GM19452 (cell line): ENCODE results near the gene CAD.

Experiments used
- ATAC-seq: cut with Tn5 transposase; IDR thresholded peaks from one replicate; pipeline ENCODE4 v1.9.1; 2021; ENCODE audit not compliant: unreplicated experiment

CAD gene

GRCh38 chr2:27222407-27222806 is 5.2 kb downstream of the CAD start:
- ATAC-seq = no peak

GRCh38 chr2:27223416-27223815 is 6.2 kb downstream of the CAD start:
- no peak for ATAC-seq

DNA sequence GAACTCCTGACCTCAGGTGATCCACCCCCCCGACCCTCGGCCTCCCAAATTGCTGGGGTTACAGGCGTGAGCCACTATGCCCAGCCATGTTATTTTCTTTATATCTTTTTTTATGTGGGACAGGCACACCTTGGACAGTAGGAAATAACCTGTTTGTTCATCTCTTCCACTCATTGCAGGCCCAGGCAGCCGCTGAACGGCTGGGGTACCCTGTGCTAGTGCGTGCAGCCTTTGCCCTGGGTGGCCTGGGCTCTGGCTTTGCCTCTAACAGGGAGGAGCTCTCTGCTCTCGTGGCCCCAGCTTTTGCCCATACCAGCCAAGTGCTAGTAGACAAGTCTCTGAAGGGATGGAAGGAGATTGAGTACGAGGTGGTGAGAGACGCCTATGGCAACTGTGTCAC is 8.4 kb downstream of the CAD start:
- ATAC-seq = no peak

DNA sequence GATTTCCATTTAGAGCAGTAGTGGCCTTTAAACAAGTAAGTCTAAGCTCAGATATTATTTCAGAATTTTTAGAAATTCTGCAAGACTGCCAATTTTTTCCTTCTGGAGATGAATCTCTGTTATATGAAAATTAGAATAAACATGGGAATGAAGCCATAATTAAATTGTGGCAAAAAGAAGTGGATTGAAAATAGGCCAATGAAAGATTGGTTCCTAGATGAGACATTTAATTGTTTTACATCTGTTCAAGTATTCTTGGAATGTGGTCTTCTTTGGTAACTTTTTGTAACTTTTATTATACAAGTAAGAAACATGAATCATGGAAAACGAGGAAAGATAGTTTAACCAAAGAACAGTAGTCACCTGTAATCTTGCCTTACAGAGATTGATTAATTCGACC is 10.3 kb downstream of the CAD start:
- no peak for ATAC-seq

GRCh38 chr2:27231921-27232320 is 14.8 kb downstream of the CAD start:
- ATAC-seq = no peak

DNA sequence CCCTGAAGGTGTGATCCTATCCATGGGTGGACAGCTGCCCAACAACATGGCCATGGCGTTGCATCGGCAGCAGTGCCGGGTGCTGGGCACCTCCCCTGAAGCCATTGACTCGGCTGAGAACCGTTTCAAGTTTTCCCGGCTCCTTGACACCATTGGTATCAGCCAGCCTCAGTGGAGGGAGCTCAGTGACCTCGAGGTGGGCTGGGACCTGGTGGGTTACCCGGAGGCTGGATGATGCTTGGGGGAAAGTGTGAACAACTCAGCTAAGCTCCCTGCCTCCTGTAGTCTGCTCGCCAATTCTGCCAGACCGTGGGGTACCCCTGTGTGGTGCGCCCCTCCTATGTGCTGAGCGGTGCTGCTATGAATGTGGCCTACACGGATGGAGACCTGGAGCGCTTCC is 16.2 kb downstream of the CAD start:
- no peak for ATAC-seq

DNA sequence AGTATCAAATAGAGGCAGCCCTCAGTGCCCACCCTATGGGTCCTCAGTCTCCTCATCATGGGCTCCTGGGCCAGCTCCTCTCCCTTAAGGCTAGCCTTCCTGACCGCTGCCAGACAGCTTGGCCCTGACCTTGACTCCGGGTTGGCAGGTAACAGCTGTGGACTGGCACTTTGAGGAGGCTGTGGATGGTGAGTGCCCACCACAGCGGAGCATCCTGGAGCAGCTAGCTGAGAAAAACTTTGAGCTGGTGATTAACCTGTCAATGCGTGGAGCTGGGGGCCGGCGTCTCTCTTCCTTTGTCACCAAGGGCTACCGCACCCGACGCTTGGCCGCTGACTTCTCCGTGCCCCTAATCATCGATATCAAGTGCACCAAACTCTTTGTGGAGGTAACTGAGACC is 19.0 kb downstream of the CAD start:
- ATAC-seq = no peak

DNA sequence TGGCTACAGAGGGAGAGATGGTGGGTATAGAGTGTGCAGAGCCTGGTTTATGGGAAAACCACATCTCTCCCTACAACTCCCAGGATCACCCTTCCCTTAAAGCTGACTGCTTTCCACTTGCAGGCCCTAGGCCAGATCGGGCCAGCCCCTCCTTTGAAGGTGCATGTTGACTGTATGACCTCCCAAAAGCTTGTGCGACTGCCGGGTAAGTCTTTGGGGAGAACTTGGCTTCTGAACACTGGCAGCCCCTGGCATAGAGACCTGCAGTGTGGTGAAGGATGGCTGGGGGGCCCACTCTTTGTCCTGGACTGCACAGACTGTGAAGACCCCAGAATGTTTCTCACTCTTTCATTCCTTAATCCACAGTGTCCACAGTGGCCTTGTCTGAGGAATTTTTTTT is 19.5 kb downstream of the CAD start:
- ATAC-seq = no peak

DNA sequence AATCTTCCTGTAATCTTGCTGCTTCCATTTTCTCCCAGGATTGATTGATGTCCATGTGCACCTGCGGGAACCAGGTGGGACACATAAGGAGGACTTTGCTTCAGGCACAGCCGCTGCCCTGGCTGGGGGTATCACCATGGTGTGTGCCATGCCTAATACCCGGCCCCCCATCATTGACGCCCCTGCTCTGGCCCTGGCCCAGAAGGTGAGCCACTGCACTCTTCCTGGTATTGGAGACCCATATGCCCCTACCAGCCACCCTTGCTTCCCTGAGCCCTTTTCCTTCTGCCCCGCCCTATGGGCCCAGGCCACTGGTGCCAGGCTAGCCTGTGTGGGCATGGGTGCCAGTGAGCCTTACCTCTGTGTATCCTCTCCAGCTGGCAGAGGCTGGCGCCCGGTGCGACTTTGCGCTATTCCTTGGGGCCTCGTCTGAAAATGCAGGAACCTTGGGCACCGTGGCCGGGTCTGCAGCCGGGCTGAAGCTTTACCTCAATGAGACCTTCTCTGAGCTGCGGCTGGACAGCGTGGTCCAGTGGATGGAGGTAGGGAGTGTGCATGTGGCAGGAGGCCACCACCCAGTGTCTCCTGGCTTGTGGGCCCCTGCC is 20.3 kb downstream of the CAD start:
- no peak for ATAC-seq

DNA sequence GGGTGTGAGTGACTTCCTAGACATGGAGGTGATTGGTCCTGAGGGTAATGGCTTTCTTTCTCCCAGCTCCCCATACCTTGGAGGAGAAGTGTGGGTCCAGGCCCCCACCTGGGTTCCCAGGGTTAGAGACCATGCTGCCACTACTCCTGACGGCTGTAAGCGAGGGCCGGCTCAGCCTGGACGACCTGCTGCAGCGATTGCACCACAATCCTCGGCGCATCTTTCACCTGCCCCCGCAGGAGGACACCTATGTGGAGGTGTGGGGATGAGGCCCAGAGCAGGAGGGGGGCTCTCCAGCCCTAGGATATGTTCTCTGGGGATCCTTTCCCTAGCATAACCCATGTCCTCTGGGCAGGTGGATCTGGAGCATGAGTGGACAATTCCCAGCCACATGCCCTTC is 21.8 kb downstream of the CAD start:
- no peak for ATAC-seq

- ATAC-seq = no peak
Observed at GRCh38 chr2:27240406-27240805, 23.2 kb downstream of the CAD start.

DNA sequence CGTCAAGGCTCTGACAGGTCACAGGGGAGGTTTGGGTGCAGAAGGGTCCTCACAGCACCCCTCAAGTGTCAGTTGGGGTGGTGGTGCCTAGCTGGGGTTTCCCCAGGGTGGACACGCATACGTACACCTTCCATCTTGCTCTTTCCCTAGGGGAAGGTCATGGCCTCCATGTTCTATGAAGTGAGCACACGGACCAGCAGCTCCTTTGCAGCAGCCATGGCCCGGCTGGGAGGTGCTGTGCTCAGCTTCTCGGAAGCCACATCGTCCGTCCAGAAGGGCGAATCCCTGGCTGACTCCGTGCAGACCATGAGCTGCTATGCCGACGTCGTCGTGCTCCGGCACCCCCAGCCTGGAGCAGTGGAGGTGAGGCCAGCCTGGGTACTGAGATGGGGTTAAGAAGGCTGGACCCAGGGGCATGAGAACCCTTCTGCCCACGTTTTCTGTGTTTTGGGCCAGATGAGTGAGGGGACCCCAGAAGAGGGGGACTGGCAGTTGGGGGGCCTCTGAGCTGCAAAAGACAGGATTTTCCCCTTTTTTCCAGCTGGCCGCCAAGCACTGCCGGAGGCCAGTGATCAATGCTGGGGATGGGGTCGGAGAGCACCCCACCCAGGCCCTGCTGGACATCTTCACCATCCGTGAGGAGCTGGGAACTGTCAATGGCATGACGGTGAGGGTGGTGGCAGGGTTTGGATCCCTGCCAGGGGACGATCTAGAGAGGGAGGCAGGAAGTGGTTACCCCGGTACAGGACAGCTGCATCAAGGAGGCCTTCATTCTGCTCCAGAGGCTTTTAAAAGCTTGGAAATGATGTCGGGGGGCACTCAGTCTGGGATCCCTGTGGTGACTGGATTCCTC is 24.8 kb downstream of the CAD start:
- ATAC-seq = no peak

DNA sequence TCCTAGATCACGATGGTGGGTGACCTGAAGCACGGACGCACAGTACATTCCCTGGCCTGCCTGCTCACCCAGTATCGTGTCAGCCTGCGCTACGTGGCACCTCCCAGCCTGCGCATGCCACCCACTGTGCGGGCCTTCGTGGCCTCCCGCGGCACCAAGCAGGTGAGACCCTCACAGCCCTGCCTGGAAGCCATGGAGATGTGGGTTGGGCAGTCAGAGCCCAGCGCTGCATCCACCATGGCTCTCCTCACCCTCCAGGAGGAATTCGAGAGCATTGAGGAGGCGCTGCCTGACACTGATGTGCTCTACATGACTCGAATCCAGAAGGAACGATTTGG is 25.4 kb downstream of the CAD start:
- ATAC-seq = no peak

- ATAC-seq = no peak
Observed at GRCh38 chr2:27243391-27244130, 26.4 kb downstream of the CAD start.

- ATAC-seq = no peak
Observed at GRCh38 chr2:27245116-27245515, 27.9 kb downstream of the CAD start.

- ATAC-seq = no peak
Observed at GRCh38 chr2:27245626-27246025, 28.5 kb downstream of the CAD start.

DNA sequence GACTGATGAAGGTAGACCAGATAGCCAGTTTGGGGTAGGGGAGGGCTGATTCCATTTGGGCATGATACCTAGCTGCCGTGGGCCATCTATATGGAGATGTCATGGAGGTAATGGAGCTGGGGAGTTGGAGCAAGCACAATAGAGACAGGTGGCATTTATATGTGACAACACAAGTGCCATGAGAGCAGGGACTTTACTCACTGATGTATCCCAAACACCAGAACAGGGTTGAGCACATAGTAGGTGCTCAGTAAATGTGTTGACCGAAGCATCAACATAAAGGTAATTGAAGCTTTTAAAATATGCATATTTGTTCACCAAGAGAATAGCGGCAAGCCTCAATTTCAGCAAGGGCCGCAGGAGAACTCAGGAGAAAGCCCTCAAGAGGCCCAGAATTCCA is 30.7 kb downstream of the CAD start:
- no peak for ATAC-seq

GRCh38 chr2:27249159-27249890 is 32.2 kb downstream of the CAD start:
- ATAC-seq = no peak

DNA sequence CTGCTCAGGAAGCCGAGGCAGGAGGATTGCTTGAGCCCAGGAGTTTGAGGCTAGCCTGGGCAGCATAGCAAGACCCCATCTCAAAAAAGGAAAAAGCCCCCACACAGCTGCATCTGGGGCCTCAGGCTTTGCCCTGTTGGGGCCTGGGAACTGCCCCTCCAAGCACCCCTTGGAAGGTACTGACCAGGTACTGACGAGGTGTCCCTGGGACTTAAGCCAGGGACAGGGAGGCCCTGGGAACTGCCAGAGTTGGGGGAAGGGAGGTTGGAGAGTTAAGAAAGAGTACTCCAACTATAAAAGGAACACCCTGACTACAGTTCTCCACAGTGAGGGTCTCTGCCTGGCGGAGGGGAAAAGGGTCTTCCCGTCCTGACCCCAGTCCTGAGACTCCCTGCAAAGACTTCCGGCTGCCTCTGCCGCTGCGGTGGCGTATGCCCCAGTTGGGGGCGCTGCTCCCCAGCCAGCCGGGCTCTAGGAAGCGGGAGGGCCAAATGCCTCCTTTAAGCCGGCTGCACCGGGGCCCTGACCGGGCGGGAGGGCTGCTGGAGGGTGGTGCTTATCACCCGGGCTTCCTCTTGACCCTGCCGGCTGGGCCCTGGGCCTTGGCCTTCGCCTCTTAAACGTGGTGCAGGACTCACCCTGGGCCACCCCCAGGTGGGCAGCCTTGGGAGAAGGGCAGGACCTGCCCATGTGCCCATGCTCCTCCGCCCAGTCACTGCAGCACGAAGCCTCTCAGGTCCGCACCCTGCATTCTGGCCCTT is 32.9 kb downstream of the CAD start:
- no peak for ATAC-seq

- ATAC-seq = no peak
Observed at GRCh38 chr2:27250652-27251379, 33.6 kb downstream of the CAD start.
